ENCODE measurements around the gene SEC23B.

GRCh38 chr20:18577942-18578341 lies 70.2 kb downstream of the SEC23B start:
- TF ChIP-seq CTCF (IDR thresholded peaks at IDR 0.05) (no peak), ZNF425 (CRISPR knock-in tag; conservative IDR thresholded peaks at IDR 0.05) (no peak), USF2 (CRISPR knock-in tag; IDR thresholded peaks at IDR 0.05) (no peak), NR3C1 (CRISPR knock-in tag; conservative IDR thresholded peaks at IDR 0.05; ENCODE audit: low read depth) (no peak), ATF3 (CRISPR knock-in tag; conservative IDR thresholded peaks at IDR 0.05) (no peak), MYBL2 (CRISPR knock-in tag; IDR thresholded peaks at IDR 0.05) (no peak), CBFB (CRISPR knock-in tag; IDR thresholded peaks at IDR 0.05; ENCODE audit: low read depth) (no peak), NFYB (CRISPR knock-in tag; conservative IDR thresholded peaks at IDR 0.05; ENCODE audit: low read depth) (no peak)

All from WTC11 (cell line).